Epithelial cell of proximal tubule (primary cell): ENCODE results near the gene WDR91. TPM values are rescaled to one million over a fixed set of nuclear protein-coding genes. Genes with fewer than 3 reads are reported as not detected.
"Not testable (repeated sequence)": the region's sequence is repeated elsewhere in the genome, so short reads cannot be mapped to it uniquely, and the experiment has no call there.

ENCODE experiments used
- DNase-seq: peaks from one replicate; pipeline ENCODE4 v3.0.0-alpha.2; 2011; ENCODE audit warnings: low read depth
- H3K4me3 ChIP-seq: 2 replicates; pipeline ENCODE4 v1.5.1; 2011; ENCODE audit warnings: low read depth, mild to moderate bottlenecking, low read length
- total RNA-seq: library from RNA; depleted of rRNA; stranded (reverse); fragments of >200 nt; gene quantifications from 2 replicates; pipeline ENCODE4 v1.2.3, GENCODE V29; 2015
- TF ChIP-seq, protein P1 (sequence below): conservative IDR thresholded peaks from 2 replicates; pipeline ENCODE4 v1.5.1; 2012; ENCODE audit warnings: low read depth, mild to moderate bottlenecking, low read length

The WDR91 gene
- total RNA-seq, 1 donor from 2014 or later: 8.7 TPM

DNA sequence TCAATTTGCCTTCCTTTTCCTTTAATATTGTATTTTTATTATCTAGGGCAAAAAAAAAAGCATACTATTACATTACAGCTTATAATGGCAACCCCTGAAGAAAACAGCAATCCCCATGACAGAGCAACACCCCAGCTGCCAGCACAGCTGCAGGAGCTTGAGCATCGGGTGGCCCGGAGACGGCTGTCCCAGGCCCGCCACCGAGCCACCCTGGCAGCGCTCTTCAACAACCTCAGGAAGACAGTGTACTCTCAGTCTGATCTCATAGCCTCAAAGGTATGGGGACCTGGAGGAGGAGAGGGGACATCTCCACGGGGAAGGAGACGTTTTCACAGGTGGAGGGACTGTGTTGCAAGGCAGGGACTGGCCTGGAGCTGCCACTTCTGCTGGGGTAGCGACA, 29.1 kb upstream of the WDR91 start:
- no peak overlapping the region for H3K4me3 ChIP-seq
- TF ChIP-seq, protein P1, sequence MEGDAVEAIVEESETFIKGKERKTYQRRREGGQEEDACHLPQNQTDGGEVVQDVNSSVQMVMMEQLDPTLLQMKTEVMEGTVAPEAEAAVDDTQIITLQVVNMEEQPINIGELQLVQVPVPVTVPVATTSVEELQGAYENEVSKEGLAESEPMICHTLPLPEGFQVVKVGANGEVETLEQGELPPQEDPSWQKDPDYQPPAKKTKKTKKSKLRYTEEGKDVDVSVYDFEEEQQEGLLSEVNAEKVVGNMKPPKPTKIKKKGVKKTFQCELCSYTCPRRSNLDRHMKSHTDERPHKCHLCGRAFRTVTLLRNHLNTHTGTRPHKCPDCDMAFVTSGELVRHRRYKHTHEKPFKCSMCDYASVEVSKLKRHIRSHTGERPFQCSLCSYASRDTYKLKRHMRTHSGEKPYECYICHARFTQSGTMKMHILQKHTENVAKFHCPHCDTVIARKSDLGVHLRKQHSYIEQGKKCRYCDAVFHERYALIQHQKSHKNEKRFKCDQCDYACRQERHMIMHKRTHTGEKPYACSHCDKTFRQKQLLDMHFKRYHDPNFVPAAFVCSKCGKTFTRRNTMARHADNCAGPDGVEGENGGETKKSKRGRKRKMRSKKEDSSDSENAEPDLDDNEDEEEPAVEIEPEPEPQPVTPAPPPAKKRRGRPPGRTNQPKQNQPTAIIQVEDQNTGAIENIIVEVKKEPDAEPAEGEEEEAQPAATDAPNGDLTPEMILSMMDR: no peak

DNA sequence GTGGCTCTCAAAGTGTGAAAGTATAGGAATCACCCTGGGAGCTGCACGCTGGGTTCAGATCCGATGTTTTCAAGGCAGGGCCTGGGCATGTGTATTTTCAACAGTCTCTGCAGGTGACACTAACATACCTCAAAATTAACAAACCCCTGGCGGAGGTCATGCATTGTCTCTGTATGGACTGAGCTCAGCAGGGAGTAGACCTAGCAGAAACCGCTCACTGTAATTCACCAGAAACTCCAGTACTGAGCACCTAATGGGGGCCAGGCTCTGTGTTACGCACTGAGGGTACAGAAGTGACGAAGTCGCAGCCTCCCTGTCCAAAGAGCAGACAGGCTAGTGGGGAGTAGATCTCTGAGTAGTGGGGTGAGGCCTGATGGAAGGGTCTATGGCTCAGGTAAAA, 27.9 kb upstream of the WDR91 start:
- DNase-seq: no peak
- no peak overlapping the region for H3K4me3 ChIP-seq
- TF ChIP-seq, protein P1: no peak

More for the DNA sequence above, 29.1 kb upstream of the WDR91 start:
- no peak for DNase-seq

DNA sequence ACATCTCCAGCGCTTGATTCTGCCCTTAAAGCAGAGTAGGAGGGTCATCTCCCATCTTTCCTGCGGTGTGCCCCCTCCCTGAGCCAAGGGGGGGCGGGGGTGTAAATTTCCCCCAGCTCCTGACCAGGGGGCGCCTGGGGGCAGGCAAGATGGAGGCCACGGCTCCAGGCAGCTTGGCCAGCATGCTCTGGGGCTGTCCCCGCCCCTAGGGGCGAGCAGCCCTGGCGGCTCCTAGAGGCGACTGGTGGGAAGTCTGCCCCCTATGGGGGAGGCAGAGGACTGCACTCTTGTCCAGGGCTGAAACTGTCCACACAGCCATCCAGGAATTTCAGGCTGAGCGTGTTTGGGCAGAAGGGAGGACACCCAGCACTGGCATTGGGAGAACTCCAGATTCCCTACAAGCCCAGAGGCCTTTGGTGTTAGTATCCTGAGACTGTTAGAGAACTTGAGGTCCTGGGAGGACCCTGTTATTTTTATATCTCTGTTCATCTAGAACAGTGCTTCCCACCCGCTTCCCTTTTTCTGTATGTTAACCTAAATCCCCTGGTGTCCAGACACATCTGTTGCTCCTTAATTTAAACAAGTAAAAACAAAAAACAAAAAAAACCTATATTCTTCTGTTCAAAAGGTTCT, 26.9 kb upstream of the WDR91 start:
- DNase-seq: no peak
- TF ChIP-seq, protein P1: peak; percentile 70

DNA sequence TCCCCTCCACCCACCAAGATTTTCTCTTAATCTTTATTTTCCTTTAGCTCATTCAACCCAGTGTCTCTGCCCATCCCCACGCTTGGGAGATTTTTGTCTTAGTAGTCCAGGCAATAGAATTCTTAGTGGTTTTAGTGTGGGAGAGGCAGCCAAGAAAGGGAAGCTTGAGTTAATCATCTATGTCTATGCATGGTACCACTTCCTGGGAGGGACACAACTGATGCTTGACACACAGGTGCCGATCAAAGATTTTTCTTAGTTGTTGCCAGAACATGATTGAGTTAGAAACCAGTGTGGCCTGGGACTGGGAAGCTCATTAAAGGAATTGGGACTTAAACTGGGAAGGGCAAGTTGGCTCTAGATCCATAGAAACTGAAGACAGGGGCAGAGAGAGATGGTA, 25.4 kb upstream of the WDR91 start:
- peak; percentile 82 for DNase-seq
- no peak overlapping the region for H3K4me3 ChIP-seq
- TF ChIP-seq, protein P1: no peak

More for the DNA sequence above, 26.9 kb upstream of the WDR91 start:
- no peak overlapping the region for H3K4me3 ChIP-seq

DNA sequence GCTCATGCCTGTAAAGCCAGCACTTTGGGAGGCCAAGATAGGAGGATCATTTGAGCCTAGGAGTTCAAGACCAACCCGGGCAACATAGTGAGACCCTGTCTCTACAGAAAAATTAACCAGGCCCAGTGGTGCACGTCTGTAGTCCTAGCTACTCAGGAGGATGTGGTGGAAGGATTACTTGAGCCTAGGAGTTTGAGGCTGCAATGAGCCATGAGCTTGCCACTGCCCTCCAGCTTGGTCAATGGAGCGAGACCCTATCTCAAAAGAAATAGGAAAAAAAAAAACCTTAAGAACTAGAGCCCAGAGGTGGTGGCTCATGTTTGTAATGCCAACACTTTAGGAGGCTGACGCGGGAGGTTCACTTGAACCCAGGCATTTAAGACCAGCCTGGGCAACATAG, 24.5 kb upstream of the WDR91 start:
- peak; percentile 18 for DNase-seq
- H3K4me3 ChIP-seq: no peak overlapping the region
- TF ChIP-seq, protein P1: no peak

DNA sequence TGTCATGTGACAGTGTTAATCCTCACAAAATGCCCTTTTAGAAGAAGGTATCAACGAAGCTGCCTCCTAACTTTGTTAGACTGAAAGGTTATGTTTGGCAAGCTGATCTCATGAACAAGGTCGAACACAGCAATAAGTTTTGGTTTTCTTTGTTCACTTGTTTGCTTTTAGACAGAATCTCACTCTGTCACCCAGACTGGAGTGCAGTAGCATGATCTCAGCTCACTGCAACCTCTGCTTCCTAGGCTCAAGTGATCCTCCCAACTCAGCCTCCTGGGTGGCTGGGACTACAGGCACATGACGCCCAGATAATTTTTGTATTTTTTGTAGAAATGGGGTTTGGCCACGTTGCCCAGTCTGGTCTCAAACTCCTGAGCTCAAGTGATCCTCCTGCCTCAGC, 23.4 kb upstream of the WDR91 start:
- H3K4me3 ChIP-seq: no peak overlapping the region
- TF ChIP-seq, protein P1: no peak
- no peak for DNase-seq

DNA sequence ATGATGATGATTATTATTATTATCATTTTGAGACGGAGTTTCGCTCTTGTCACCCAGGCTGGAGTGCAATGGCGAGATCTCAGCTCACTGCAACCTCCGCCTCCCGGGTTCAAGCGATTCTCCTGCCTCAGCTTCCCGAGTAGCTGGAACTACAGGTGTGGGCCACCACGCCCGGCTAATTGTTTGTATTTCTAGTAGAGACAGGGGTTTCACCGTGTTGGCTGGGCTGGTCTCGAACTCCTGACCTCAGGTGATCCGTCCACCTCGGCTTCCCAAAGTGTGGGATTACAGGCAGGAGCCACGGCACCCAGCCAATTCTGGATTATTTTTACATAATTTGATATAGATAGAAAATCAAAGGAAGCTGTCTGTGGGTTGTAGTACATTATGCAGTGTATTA, 22.8 kb upstream of the WDR91 start:
- DNase-seq, H3K4me3 ChIP-seq: not testable (repeated sequence)
